Gastroesophageal sphincter (tissue), 3 donors: Measurements from ENCODE around the gene BABAM2.

ENCODE experiments used
- EP300 ChIP-seq: sonication (generic); formaldehyde crosslinking; IDR thresholded peaks from one replicate; pipeline ENCODE4 v1.6.1; 2017; ENCODE audit warnings: antibody characterized with exemption, mild to moderate bottlenecking
- POLR2A ChIP-seq, 2 donors: fragments of 450-650 bp; IDR thresholded peaks; one replicate each; pipeline ENCODE4 v1.6.1; 2017; ENCODE audit warnings: antibody characterized with exemption in 2 of 2, mild to moderate bottlenecking in 2 of 2, moderate library complexity in 1 of 2
- POLR2AphosphoS5 ChIP-seq: sonication (generic); formaldehyde crosslinking; IDR thresholded peaks from one replicate; pipeline ENCODE4 v1.6.1; 2017; ENCODE audit warnings: antibody characterized with exemption
- TF ChIP-seq, protein P1 (sequence below), 4 experiments: fragments of 200-600 bp in 2 of 4; fragments of 450-650 bp in 2 of 4; sonication (generic) in 1 of 4; IDR thresholded peaks; one replicate each; pipeline ENCODE4 v1.5.1; 2017 to 2019; ENCODE audit warnings: antibody characterized with exemption in 4 of 4, mild to moderate bottlenecking in 2 of 4, moderate library complexity in 2 of 4

DNA sequence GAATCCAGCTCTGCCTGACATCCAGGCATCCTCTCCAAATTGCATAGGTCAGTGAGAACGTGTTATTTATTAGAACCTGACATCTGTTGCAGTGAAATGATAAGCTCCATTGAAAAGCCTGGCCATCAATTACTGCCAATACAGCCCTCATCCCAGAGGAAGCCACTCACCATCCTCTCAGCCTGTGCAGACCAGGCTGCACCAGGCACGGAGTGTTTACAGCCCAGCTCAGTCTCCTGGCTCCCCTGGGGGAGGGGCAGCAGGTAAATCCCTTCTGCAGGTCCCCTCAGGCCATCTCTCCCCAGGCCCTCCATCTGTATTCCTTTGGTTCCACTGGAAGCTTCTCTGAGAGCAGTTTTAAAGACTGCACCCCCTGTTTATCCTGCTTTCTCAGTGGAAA is 419.6 kb downstream of the BABAM2 start:
- TF ChIP-seq EP300: no peak
- TF ChIP-seq, protein P1, sequence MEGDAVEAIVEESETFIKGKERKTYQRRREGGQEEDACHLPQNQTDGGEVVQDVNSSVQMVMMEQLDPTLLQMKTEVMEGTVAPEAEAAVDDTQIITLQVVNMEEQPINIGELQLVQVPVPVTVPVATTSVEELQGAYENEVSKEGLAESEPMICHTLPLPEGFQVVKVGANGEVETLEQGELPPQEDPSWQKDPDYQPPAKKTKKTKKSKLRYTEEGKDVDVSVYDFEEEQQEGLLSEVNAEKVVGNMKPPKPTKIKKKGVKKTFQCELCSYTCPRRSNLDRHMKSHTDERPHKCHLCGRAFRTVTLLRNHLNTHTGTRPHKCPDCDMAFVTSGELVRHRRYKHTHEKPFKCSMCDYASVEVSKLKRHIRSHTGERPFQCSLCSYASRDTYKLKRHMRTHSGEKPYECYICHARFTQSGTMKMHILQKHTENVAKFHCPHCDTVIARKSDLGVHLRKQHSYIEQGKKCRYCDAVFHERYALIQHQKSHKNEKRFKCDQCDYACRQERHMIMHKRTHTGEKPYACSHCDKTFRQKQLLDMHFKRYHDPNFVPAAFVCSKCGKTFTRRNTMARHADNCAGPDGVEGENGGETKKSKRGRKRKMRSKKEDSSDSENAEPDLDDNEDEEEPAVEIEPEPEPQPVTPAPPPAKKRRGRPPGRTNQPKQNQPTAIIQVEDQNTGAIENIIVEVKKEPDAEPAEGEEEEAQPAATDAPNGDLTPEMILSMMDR (IDR thresholded peaks at IDR 0.05): no peak
- no peak for TF ChIP-seq POLR2AphosphoS5
- no peak for TF ChIP-seq POLR2A (IDR thresholded peaks at IDR 0.05)
